ENCODE data around the gene KIAA0586. TPM values are rescaled to one million over a fixed set of nuclear protein-coding genes. Genes with fewer than 3 reads are reported as not detected.

The KIAA0586 gene
- total RNA-seq, 4 donors from 2014 or later, result 10.0 to 13.9 (median 11.9) TPM

DNA sequence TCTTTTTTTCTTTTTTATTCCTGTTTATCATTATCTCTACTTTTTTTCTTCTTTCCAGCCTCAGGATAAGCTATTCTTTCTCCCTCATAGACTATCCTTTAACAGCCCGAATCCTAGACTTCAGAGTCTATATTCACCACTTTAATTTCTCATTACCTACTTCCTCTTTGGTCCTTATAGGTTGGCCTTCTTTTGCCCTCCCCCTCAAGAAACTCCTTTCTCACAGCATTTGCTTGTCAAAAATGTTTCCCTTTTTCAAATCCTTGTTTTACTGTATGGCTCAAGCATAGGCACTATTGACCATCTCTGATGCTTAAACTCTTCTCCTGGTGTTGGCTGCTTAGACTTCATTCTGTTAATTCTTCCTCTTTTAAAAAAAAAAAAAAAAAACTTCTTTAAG lies 52.5 kb downstream of the KIAA0586 start:
- peaks cover 0 to 55% of the 10 kb centered on the region in 2 donors for H3K36me3 ChIP-seq

GRCh38 chr14:58484176-58484575 lies 56.7 kb downstream of the KIAA0586 start:
- H3K27ac ChIP-seq, result no peak overlapping the region
- H3K4me1 ChIP-seq, result no peaks in the 10 kb centered on the region
- no peaks in the 10 kb centered on the region for H3K9me3 ChIP-seq
- H3K4me3 ChIP-seq, result no peak overlapping the region
- TF ChIP-seq CTCF (IDR thresholded peaks at IDR 0.05 in 4 of 5, conservative IDR thresholded peaks at IDR 0.05 in 1 of 5) (no peak), POLR2A (IDR thresholded peaks at IDR 0.05) (no peak)
- H3K27me3 ChIP-seq, result no peaks in the 10 kb centered on the region
- DNase-seq, result no peak
- in situ Hi-C loops (cut with MboI; ENCODE audit: low sequenced_read_pairs in 4 of 4), result no loop called here
- intact Hi-C loops (cut with DNase I; ENCODE audit: low total_unique reads), result no loop called here
- ATAC-seq, result no peak
- H3K36me3 ChIP-seq, result peaks cover 0 to 39% of the 10 kb centered on the region in 2 donors

More for the DNA sequence above, 52.5 kb downstream of the KIAA0586 start:
- Histone ChIP-seq H3K27ac (no peak overlapping the region), H3K4me1 (no peaks in the 10 kb centered on the region), H3K27me3 (no peaks in the 10 kb centered on the region), H3K4me3 (no peak overlapping the region), H3K9me3 (no peaks in the 10 kb centered on the region)
- in situ Hi-C loops (cut with MboI; ENCODE audit: low sequenced_read_pairs in 4 of 4), result no loop called here
- TF ChIP-seq POLR2A (IDR thresholded peaks at IDR 0.05) (no peak), CTCF (IDR thresholded peaks at IDR 0.05 in 4 of 5, conservative IDR thresholded peaks at IDR 0.05 in 1 of 5) (no peak)
- no peak for ATAC-seq
- no peak for DNase-seq
- intact Hi-C loops (cut with DNase I; ENCODE audit: low total_unique reads), result no loop called here

DNA sequence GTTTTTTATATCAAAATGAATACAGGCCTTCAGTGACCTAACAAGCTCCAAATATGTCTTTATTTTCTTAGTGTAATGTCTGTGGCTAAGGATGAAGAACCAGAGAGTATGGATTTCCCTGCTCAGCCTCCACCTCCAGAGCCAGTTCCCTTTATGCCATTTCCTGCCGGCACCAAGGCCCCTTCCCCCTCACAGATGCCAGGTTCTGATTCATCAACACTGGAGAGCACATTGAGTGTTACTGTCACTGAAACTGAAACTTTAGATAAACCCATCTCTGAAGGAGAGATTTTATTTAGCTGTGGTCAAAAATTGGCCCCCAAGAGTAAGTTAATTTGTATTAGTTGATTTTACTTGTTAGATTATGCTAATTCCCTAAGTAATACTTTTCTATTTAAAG lies 61.0 kb downstream of the KIAA0586 start:
- no peaks in the 10 kb centered on the region for H3K9me3 ChIP-seq
- in situ Hi-C loops (cut with MboI; ENCODE audit: low sequenced_read_pairs in 4 of 4) (no loop called here), intact Hi-C loops (cut with DNase I; ENCODE audit: low total_unique reads) (no loop called here)
- H3K36me3 ChIP-seq, result peaks cover 0 to 56% of the 10 kb centered on the region in 2 donors
- TF ChIP-seq POLR2A (IDR thresholded peaks at IDR 0.05), result no peak
- TF ChIP-seq CTCF (IDR thresholded peaks at IDR 0.05 in 4 of 5, conservative IDR thresholded peaks at IDR 0.05 in 1 of 5), result no peak
- no peak for DNase-seq
- no peak overlapping the region for H3K27ac ChIP-seq
- H3K4me3 ChIP-seq, result no peak overlapping the region
- no peak for ATAC-seq
- no peaks in the 10 kb centered on the region for H3K27me3 ChIP-seq
- no peaks in the 10 kb centered on the region for H3K4me1 ChIP-seq

GRCh38 chr14:58491593-58491992 lies 64.1 kb downstream of the KIAA0586 start:
- intact Hi-C loops (cut with DNase I; ENCODE audit: low total_unique reads), result no loop called here

More at GRCh38 chr14:58491593-58491992, 64.1 kb downstream of the KIAA0586 start:
- TF ChIP-seq CTCF (IDR thresholded peaks at IDR 0.05 in 4 of 5, conservative IDR thresholded peaks at IDR 0.05 in 1 of 5) (no peak), POLR2A (IDR thresholded peaks at IDR 0.05) (no peak)
- ATAC-seq (no peak), DNase-seq (no peak)
- no peaks in the 10 kb centered on the region for H3K4me1 ChIP-seq
- no peak overlapping the region for H3K27ac ChIP-seq
- H3K4me3 ChIP-seq, result no peak overlapping the region
- no peaks in the 10 kb centered on the region for H3K27me3 ChIP-seq
- peaks cover 0 to 52% of the 10 kb centered on the region in 2 donors for H3K36me3 ChIP-seq
- no peaks in the 10 kb centered on the region for H3K9me3 ChIP-seq
- in situ Hi-C loops (cut with MboI; ENCODE audit: low sequenced_read_pairs in 4 of 4), result no loop called here
